ENCODE results near the gene NAA20.
"Not testable (repeated sequence)": the region's sequence is repeated elsewhere in the genome, so short reads cannot be mapped to it uniquely, and the experiment has no call there.

Gene NAA20

GRCh38 chr20:19991854-19992253 is 25.3 kb upstream of the NAA20 start:
- peak; percentile 36 for DNase-seq

GRCh38 chr20:19992996-19993908 is 23.9 kb upstream of the NAA20 start:
- DNase-seq: peak; percentile 70

GRCh38 chr20:19993958-19994669 is 23.0 kb upstream of the NAA20 start:
- DNase-seq: peak; percentile 52

DNA sequence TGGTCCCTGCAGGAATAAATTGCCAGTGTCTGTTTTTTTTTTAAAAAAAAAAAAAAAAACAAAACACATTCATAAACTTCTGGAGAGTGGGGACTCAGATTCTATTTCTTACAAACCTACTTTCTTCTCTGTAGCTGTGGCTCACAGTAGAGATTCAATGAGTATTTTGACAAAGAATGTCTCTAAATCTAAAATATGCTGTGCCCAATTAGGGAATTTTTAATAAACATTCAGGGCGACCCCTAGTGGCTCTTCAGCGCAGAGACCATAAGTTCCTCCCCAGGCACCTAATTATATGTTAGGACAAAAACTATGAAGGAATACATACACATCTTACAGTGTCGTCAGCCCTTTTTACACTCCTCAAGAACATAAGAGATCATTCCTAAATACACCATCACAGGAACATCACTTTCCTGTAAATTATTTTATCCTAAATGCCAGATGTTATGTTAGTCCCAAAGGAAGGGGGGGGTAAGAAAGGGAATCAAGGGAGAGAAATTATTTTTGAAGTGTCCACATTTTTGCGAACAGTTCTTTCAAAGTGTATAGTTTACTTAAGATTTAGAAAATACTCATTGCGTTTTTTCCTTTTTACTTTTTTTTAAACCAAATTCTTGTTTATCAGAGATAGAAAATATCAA is 21.8 kb upstream of the NAA20 start:
- peak; percentile 81 for DNase-seq

GRCh38 chr20:19996222-19996621 is 20.9 kb upstream of the NAA20 start:
- no peak for DNase-seq

DNA sequence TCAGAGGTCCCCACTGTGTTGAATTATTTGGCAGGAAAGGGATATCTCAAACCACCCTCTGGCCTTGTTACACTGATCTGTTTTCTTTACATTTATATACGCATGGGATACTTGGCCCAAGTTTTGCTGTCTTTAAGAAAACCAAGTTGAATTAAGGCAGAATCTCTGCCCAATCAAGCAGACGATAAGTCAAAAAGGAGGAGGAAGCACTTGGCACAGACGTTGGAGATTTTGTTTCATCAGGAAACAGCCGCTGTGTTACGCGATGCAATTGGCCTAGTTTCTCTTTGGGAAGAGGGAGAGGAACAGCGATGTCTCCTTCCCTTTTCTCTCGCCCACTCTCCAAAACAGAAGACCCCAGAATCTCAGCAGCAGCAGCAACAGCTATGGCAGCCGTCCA is 20.2 kb upstream of the NAA20 start:
- peak; percentile 72 for DNase-seq

GRCh38 chr20:19998990-19999705 is 18.0 kb upstream of the NAA20 start:
- no peak for DNase-seq

DNA sequence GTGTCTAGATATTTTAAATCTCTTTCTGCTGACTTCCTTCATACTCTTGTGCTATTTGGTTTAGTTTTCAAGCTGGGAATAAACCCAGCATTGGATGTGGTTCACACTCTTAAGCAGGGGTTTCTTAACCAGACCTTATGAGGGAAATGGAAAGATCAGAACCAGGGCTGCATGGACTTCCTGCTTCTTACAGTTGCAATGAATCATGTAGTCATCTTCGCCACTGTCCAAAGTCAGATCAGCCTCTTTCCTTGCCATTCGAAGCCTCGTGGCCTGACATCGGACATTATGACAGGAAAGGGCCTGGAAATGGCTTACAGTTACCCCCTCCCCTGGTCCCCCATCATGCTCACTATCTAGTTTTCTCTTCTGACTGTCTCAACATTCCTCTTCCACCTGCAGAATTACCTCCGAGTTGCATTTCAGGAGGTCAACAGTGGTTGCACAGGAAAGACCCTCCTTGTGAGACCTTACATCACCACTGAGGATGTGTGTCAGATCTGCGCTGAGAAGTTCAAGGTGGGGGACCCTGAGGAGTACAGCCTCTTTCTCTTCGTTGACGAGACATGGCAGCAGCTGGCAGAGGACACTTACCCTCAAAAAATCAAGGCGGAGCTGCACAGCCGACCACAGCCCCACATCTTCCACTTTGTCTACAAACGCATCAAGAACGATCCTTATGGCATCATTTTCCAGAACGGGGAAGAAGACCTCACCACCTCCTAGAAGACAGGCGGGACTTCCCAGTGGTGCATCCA is 16.8 kb upstream of the NAA20 start:
- no peak for DNase-seq

GRCh38 chr20:20002101-20002998 is 14.8 kb upstream of the NAA20 start:
- no peak for DNase-seq

DNA sequence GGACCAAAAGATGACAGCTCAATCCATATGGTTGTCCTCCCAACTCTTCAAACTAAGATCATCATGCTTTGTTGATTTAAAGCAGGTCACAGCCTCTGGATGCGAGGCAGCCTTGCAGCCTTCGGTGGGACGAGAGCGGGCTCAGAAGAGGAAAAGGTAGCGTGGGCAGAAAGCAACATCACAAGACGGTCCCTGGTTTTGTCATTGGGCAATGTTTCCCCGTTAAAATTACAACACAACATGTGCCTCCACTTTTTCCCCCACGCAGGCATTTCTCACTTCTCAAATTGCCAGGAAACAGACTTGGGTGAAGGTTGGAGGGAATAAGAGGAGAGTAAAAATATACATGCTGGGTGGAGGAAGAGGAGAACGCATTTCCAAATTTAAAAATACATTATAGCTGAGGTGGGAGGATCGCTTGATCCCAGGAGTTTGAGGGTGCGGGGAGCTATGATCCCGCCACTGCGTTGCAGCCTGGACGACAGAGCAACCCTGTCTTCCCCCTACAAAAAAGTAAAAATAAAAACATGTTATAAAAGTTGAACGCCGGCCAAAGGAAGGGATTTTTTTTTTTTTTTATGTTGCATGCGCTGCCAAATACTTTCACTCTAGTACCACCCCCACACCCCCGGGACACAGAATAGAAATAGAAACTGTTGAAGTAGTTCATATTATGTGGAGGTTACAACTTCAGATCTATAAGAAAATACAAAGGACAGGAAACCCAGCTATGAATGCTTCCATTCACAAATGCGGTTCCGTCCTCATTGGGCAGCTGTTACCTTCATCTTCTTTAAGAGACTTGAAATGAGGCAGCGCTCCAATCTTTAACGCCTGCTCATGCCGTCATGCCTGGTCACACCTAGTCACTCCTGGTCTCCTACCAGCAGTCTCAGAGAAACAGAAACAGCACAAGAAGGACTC is 13.9 kb upstream of the NAA20 start:
- DNase-seq: peak; percentile 52

DNA sequence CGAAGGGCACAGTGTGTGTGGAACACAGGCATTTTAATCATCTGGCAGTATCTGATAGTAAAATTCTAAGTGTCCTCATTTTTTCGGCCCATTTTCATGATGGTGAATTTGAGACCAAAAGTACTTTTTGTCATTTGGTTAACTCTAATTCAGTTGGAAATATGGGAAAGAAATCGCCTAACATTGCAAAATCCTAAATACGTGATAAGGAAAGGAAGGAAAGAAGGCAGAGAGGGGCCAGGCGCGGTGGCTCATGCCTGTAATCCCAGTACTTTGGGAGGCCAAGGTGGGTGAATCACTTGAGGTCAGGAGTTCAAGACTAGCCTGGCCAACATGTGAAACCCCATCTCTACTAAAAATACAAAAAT is 13.2 kb upstream of the NAA20 start:
- not testable (repeated sequence) for DNase-seq

GRCh38 chr20:20005342-20005741 is 11.8 kb upstream of the NAA20 start:
- DNase-seq: no peak

DNA sequence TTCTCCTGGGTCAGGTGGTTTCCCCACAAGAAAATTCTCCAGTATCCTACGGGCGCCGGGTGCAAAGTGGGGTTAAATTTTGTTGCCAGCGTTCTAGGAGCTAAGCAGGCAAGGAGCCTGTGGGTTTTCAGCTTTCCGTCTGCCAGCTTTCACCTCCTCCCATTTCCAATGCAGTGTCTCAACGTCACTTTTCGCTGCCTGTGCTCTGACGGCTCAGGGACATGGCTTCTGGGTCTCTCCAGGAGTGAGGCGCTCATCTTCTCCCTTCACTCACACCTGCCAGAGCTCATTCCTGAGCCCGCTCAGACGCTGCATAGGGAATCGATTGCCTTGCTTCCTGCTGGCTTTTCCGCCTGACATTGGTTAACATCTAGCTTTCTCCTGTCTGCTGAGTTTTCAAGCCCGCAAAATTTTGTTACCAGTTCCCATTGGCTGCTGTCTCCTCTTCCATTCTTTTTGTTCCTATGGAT is 7.3 kb upstream of the NAA20 start:
- peak; percentile 58 for DNase-seq

GRCh38 chr20:20010639-20011500 is 6.3 kb upstream of the NAA20 start:
- DNase-seq: peak; percentile 48

DNA sequence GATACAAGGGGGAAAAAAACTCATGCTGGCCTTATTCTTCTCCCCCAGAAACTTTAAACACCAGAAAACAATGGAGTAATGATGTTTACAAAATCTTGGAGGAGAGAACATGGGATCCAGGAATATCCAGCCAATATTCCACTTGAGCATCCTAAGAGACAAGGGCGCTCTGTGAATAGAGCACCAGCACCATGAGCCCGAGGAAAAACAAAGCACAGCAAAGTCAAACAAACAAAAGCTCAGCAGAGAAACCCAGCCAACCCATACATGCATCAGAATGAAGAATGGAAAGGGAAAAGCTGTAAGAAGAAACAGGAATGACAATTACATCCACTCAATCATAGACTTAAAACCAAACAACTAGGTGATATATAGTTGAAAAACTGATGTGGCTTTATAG is 4.6 kb upstream of the NAA20 start:
- no peak for DNase-seq

GRCh38 chr20:20014659-20015058 is 2.5 kb upstream of the NAA20 start:
- DNase-seq: no peak

DNA sequence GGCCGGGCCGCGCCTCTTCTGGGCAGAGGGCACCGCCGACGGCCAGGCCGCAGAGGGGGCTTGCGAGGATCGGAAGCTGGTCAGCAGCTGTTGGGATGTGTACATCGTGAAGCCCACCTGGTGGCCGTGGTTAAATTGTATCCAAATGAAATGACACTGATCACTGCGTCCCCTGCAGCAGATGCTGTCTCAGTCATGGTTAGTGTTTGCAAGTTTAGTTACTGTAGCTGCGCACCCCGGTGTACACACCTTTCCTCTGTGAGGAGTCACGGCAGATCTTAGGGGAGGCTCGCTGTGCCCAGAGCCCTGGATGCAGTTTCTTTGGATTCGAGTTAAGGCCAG is 653 bp downstream of the NAA20 start:
- DNase-seq: peak; percentile 30

GRCh38 chr20:20018366-20018765 is 1.2 kb downstream of the NAA20 start:
- no peak for DNase-seq

GRCh38 chr20:20019123-20019522 is 2.0 kb downstream of the NAA20 start:
- no peak for DNase-seq

Data from eye (tissue), 1 donor.